MM.1S (cell line): ENCODE measurements around the gene ANKRD13B.

Source experiments
- EZH2 ChIP-seq: fragments of 300-600 bp; sonication (generic); optimal IDR thresholded peaks from 2 replicates; pipeline ENCODE3; 2017; ENCODE audit warnings: low read depth, mild to moderate bottlenecking, antibody characterized with exemption, low read length, mixed read lengths
- EZH2phosphoT487 ChIP-seq: fragments of 300-600 bp; sonication (generic); IDR thresholded peaks from 2 replicates; pipeline ENCODE4 v1.6.1; 2018; ENCODE audit warnings: antibody characterized with exemption, low read length
- TF ChIP-seq, protein P1 (sequence below): fragments of 300-600 bp; sonication (generic); IDR thresholded peaks from 2 replicates; pipeline ENCODE4 v1.5.1; 2016; ENCODE audit warnings: antibody characterized with exemption, low read length, mixed read lengths

DNA sequence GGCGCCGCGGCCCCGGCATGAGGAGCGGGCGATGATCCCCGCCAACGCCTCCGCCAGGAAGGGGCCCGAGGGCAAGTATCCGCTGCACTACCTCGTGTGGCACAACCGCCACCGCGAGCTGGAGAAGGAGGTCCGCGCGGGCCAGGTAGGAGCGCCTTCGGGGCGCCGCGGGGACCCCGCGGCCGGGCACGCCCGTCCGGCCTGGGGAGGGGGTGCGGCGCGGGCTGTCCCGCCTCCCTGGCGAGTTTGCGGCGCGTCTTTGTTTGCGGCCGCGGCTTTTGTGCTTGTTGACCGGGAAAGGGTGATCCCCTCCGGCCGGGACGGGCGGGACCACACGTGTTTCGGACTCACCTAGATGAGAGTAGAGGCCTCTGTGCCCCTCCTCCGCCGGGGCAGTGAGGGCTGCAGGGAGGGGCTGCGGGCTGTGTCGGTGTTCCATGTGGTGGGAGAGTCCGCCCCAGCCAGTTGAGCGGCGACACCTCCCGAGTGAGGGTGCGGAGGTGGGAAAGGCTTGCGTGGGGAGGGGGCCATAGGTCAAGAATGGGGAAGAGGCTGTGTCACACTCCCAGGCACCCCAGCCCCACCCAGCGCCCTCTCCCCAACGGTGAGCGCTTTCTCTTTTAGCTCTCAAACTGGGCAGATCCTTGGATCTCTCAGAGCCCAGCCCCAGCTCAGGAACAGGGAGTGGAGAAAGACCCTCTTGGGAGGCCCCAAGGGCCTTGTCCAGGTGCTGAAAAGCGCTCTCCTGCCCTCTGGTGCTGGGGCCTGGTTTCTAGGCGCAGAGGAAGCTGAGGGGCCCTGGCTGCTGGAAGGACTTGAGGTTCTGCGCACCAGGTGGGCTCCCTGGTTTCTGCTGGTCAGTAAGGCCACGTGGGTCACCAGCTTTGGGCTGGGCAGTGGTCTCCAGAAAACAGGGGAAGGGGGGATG, 923 bp downstream of the ANKRD13B start:
- TF ChIP-seq, protein P1, sequence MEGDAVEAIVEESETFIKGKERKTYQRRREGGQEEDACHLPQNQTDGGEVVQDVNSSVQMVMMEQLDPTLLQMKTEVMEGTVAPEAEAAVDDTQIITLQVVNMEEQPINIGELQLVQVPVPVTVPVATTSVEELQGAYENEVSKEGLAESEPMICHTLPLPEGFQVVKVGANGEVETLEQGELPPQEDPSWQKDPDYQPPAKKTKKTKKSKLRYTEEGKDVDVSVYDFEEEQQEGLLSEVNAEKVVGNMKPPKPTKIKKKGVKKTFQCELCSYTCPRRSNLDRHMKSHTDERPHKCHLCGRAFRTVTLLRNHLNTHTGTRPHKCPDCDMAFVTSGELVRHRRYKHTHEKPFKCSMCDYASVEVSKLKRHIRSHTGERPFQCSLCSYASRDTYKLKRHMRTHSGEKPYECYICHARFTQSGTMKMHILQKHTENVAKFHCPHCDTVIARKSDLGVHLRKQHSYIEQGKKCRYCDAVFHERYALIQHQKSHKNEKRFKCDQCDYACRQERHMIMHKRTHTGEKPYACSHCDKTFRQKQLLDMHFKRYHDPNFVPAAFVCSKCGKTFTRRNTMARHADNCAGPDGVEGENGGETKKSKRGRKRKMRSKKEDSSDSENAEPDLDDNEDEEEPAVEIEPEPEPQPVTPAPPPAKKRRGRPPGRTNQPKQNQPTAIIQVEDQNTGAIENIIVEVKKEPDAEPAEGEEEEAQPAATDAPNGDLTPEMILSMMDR, result peak; percentile 44
- TF ChIP-seq EZH2 (no peak), EZH2phosphoT487 (no peak)
